T-helper 2 cell treated with Interferon-gamma antibody and Interleukin-4, amounts not matched to agents 100 ng/mL and 5 ng/mL, for 36 hours (primary cell): ENCODE data around the gene KRT6B. TPM values are rescaled to one million over a fixed set of nuclear protein-coding genes. Genes with fewer than 3 reads are reported as not detected.
"Not testable (repeated sequence)": the region's sequence is repeated elsewhere in the genome, so short reads cannot be mapped to it uniquely, and the experiment has no call there.

Experiments used
- intact Hi-C: fragments of 100-400 bp; cut with micrococcal nuclease; formaldehyde crosslinking; loops from one replicate; pipeline ENCODE4 v1.15.1; 2023
- total RNA-seq: library from RNA; stranded (reverse); gene quantifications from 2 replicates; pipeline ENCODE4 v1.2.3, GENCODE V29; 2022

KRT6B gene
- total RNA-seq, 1 donor from 2014 or later, result not detected

DNA sequence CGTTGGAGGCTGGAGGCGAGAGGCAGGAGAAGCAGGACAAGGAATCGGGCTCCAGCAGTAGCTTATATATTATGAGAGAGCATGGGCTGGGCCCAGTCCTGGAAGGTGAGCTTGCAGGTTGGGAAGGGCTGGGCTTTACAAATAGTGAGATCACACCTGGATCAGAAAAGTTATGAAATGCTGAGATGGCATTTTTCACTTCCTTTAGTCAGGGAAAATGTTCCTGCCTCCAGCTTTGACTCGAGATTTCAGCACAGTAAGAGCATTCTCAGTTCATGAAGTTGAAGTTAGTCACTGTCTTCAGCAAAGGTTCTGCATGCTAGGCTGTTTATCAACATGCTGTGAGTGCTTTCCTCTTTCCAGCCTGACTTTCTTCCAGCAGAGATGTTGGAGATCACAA lies 21.8 kb upstream of the KRT6B start, which contains the start of gene KRT6C:
Gene KRT6C, minus strand, starts transcription at position 38 of the 400 bp plus-strand sequence. CDS start 68 bp downstream, outside the sequence.
- intact Hi-C loops, result no loop called here

DNA sequence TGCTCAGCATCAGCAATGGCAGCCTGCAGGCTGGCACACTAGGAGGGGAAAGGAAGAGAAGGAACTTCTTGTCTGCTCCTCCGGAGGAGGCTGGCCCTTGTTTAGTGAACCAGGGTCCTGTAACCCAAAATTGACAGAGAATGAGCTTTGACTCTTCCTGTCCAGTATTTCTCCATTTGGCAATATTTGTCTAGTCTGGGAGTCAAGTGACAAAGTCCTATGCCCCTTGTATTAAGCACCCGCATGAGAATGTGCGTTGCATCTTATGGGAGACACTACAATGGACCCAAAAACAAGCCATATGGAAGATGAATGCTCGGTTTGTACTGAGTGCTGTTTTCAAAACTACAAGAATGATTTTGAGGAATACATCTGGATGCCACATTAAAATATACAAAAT lies 17.9 kb upstream of the KRT6B start:
- intact Hi-C loops, result no loop called here

DNA sequence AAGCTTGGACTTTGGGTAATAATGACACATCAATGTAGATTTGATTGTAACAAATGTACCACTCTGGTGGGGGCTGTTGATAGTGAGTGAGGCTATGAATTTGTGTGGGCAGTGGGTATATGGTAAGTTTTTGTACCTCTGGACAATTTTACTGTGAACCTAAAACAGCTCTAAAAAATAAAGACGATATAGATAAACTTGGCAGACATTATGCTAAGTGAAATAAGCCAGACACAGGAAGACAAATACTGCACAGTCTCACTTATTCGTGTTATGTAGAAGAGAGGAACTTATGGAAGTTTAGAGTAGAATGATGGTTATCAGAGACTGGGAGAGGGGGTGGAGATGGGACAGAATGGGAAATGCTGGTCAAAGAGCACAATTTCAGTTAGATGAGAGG lies 13.0 kb upstream of the KRT6B start:
- intact Hi-C loops, result no loop called here

DNA sequence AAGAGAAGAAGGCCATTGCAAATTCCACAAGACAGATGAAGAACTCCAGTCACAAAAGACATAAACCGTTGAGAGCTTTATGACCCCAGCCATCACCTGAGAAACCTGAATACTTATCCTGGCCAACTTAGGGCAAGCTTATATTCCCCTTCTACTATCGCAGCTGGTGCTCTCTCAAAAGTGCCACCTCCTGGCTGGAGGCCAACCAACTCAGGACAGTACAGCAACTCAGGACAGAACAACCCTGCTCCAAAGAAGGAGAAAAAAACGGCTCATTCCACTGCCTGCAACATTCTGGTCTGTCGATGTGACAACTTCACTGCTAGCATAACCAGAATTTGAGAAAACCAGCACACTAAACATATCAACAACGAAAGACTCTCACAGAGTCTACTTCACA lies 9.7 kb upstream of the KRT6B start:
- intact Hi-C loops, result no loop called here

DNA sequence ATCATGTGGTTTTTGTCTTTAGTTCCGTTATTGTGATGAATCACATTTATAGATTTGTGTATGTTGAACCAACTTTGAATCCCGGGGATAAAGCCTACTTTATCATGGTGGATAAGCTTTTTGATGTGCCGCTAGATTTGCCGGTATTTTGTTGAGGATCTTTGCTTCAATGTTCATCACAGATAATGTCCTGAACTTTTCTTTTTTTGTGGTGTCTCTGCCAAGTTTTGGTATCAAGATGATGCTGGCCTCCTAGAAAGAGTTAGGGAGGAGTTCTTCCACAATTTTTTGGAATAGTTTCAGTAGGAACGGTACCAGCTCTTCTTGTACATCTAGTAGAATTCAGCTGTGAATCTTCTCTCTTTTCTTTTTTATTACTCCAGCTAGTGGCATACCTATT lies 6.9 kb upstream of the KRT6B start:
- intact Hi-C loops, result no loop called here

DNA sequence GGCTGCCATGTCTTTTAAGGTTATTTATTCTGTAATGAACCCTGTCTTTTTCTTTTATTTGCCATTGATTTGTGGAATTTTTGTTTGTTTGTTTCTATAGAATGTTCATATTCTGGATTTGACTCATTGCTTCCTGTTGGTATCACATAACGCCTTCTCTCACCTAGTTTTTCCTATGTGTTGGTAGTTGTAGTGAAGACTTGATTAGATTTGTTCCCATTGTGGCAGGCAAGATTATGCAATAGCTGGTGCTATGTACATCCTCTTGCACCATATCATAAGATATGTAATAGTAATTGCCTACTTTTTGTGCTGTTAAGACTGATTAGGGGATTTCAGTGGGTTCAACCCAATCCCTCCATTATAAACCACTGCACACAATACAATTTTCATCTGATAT lies 3.9 kb upstream of the KRT6B start:
- intact Hi-C loops, result no loop called here

DNA sequence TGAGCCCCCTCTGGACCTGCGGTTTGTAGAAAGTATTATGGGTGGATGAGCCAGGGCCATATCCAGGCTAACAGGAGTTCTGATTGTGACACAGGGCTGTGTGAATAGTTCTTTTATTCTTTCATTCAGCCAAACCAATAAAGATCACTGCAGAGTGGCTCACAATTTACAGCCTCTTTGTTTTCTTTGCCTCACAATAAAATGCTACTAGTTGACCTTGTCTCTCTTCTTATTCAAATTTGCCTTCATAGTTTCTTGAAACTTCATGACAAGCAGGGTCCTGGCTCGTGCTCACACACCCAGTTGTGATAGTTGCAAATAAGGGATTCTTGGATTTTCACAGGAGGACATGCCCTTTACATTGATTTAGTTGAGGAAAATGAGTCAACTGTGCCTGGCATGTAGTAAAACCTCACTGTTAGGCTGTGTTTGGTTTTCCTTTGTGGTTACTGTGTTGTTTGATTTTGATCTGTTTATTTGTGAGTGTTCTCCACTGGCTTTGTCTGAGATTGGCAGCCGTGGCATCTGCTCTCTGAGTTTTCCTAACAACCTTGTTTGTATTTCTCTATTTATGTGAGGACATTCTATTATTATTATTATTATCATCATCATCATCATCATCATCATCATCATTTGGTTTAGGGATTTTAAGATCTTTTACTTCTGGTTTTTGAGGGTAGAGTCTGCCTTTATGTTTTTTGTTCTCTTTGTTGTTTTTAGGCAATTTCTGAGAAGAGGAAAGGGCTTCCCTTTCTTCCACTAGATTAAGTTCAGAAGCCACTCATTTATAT lies 2.7 kb upstream of the KRT6B start:
- intact Hi-C loops, result no loop called here

DNA sequence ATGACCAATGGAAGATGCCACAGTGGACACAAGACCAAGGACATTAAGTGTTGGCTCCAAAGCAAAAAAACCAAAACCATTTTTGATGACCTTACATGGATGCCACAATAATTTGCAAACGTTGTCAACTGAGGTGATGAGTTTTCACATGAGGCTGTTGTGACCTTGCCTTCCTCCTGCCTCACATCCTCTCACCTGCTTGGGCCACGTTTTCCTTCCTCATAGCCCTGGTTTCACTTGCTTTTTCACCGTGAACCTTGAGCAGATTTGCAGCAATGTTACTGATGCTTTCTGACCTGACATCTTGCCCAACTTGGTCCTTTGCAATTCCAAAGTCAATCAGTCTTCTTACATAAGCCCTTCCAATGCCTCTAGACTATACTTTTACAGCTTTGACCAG lies 3.7 kb downstream of the KRT6B start:
- intact Hi-C loops, result no loop called here

DNA sequence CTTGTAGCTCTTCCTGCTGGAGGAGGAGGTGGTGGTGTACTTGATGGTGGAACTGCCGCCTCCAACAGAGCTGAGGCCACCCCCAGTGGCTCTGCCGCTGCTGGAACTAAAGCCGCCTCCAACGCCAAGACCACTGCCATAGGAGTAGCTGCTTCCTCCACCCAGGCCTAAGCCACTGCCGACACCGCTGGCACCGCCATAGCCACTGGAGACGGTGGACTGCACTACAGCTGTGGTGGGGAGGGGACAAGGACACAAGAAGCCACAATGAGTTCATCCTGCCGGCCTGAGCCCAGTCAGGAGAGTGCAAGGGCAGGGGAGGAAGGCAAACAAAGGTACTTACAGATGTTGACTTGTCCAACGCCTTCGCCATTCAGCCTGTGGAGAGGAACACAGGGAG lies 4.8 kb downstream of the KRT6B start:
- intact Hi-C loops, result not testable (repeated sequence)

DNA sequence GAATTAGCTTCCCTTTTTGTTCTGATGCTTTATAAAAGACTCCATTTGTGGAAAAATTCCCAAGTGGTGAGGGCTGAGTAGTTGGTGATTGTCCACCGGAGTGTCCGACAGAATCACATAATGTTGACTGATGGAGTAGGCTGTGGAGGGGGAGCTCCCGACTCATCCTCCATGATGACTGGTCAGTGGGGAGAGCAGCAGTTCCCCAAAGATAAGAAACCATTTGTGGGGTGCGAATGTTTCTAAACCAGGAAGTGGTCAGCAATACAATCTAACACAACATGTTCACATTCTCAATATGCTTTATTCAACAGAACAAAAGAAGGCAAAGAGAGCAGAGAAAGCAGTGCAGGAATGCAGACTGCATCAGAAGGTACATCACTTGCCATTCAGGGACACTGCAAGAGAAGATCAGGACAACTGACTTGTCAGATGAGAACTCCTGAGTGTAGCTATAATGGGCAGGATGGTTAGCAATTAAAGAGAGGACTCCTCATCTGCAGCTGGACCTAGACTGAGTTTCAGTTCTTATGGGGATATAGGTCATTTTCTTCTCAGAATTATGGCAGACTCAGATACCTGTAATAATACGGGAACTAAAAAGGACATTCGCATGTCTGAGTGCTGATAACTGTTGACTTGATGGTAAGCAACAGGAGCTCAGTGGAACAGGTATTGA lies 5.4 kb downstream of the KRT6B start:
- intact Hi-C loops, result no loop called here

DNA sequence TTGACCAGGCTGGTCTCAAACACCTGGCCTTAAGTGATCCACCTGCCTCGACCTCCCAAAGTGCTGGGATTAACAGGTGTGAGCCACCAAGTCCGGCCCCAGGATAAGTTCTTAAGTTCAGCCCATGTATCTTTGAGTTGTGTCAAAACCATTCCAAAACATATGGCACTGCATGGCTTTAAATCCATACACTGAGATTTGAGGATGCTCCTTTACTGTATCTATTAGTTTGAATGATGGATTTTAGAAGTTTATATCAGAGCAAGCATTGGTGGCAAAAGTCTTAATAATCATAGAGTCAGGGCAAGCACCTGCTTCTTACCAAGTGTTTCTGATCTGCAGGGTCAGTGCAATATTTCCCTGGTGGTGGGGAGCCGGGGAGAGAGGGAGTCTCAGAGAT lies 6.1 kb downstream of the KRT6B start:
- intact Hi-C loops, result no loop called here

DNA sequence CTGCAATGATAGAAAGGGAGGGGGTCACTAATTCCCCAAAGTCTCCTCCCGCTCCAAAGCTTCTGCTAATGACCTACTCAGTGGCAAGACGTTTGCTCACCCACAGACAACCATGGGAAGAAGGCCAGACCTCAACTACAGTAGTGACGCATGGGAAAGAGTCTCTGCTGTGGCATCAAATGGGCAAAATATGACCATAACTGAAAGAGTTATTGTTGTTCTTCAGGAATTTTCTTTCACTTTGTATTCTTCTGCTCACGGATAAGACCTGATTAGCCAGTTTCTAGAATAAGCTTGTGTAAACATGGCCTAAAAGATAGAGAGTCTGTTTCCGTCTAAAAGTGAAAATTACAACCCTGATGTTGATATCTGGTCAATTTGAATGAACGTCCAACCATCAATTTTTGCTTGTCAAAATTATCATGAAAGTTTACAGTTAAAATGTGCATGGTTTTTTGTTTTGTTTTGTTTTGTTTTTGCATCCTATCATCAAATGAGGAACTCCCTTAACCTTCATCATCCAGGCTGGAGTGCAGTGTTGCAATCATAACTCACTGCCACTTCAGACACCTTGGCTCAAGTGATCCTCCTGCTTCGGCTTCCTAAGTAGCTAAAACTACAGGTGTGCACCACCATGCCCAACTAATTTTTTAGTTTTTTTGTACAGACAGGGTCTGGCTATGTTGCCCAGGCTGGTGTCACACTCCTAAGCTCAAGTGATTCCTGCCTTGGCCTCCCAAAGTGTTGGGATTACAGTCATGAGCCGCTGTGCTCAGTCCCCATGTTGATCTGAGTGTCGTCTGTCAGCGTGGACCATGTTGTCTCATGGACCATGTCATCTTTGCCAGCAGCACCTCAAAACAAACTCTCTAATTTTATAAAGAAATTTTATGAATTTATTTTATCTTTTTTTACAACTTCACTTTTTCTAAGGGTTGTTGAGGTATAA lies 7.0 kb downstream of the KRT6B start:
- intact Hi-C loops, result no loop called here

DNA sequence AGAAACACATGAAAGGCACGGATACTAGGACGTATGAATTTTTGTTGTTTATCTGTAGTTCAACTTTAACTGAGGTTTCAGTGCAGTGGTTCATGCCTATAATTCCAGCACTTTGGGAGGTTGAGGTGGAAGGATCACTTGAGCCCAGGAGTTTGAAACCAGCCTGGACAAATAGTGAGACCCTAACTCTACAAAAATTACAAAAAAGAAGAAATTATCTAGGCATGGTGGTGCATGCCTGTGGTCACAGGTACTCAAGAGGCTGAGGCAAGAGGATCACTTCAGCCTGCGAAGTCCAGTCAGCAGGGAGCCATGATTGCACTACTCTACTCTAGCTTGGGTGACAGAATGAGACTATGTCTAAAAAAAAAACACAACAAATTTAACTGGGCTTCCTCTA lies 8.0 kb downstream of the KRT6B start:
- intact Hi-C loops, result no loop called here

DNA sequence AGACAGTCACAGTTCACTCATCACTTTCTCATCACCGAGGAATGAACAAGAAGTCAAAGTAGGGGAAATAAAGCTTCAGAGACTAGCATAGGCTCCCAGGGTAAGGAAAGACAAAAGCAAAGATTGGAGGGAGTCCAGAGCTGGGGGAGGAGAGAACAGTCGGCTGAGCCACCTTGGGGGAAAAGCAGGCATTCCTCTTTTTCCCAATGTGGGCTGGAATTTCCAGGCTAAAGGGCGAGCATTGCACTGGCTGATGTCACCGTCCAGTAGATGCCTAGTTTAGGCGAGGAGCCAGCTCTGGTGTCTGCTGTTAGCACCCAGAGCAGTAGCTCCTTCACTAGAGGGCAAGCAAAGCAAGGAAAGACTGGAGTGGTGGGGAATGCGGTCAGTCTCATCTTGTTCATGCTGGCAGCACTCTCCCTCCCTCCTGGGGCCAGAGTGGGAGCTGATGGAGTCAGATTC lies 9.3 kb downstream of the KRT6B start:
- intact Hi-C loops, result no loop called here

DNA sequence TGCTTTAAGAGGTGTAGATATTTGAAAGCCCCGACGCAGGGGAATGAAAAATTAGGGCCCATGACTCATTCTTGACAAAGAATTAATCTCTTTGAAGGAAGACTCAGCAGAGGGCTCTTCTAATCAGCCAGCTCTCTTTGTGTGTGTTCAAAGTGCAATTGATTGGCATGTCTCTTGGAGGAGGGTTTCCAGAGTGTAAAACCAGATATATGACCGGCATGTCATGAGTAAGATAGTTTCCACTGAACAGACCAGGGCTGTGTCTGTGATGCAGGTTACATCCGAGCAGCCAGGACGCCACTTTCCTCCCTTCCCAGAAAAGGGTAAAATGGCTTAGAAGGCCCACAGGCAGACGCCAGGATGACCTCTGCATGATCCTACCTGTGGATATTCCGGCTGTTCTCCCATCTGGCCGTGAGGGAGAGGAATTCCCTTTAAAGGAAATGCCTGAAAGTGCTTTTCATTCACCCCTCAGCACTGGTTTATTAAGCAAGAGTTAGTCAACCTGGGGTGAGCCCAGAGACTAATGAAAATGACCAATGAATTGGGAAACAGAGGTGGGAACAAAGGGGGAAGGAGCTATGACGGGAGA lies 10.5 kb downstream of the KRT6B start:
- intact Hi-C loops, result no loop called here

DNA sequence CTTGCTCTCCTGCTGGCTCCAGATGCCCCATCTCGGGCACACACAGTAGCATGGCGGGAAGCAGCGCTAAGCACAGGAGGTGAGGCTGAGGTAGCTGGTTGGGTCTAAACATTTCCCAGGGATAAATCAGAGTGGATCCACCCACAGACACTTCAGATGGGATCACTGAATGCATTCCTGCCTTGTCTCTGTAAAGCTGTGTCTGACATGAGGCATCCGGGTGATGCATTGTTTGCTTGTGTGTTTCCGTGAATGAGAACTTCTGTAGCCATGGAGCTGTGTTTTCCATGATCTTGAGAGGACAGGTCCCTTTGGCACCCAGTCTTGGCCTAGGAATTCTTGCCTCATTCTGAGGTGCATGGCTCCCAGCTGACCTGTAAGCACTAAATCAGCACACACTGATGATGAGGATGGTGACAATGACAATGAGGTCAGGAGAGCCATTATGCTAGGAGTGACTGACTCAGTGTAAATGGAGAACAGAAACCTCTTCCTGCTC lies 11.1 kb downstream of the KRT6B start:
- intact Hi-C loops, result no loop called here

DNA sequence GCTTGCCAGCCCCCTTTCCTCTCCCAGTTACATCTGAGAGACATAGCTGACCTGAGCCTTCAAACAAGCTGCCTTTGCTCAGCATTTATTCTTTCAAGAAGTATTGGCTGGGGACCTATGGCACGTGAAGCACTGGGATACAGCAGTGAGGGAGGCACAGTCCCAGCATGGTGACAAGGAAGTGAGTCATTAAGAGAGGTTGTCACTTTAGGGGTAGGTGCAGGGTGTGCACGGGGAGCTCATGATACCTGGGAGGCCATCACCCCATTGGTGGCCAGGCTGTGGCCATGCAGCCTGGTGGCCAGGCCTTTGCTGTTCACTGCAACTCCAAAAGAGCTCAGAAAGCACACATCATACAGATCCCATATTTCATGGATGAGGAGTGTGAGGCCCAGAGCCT lies 12.1 kb downstream of the KRT6B start:
- intact Hi-C loops, result no loop called here

DNA sequence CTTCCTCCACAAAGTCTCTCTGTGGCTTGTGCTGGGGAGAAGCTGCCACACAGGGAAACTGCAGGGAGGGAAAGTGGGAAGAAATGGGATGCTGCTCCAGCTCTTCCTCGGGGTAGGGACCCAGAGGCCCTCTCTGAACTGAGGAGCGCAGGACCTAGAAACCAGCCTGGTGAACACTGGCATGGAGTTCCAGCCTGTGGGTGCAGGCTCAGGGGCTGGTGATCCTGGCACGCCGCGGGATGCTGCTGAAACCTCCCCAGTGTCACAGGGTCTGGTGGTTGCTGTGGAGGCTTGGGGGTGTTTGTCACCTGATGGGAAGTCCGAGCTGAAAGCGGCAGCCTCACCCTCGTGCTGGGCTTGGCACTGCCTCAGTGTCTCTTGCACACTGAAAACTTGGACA lies 12.5 kb downstream of the KRT6B start:
- intact Hi-C loops, result no loop called here

DNA sequence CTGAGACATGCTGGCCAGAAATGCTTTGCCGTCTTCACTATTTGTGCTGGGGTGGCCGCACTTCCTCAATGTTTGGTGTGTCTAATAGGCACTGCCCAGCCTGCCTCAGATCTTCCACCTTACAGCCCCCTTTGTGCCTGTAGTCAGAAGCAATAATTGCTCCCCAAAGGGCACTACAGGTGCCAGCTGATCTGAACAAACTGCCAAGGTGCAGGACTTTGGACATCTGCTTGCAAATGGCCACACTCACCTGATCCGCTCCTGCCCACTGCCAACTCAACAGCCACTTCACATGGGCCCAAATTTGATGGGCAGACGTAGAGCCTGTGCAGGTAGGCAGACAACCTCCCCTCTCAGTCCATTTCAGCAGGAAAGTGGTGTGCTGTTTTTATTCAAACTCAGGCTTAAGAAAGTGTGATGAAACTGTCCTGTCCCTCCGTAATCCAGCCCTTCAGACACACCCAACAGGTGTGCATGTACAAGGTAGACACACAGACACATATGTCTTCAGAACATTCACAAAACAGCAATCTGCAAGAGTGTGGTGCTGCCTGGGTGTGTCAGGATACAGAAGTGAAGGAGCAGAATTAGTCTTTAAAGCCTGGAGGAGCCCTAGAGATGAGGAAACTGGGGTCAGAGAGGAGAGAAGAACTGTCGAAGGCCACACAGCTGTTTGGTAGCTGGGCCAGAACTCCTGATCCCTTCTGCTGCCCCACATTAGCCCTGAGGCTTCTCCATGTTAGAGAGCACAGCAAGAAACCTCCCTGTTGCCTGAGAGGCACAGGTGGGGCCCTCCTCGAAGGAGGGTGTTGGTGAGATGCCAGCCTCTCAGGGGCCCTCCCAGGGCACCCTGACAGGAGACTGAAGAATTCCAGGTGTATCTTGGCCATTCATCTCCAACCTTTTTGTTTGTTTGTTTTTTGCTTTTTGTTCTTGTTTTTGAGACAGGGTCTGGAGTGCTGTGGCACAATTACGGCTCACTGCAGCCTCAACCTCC lies 13.3 kb downstream of the KRT6B start:
- intact Hi-C loops, result no loop called here

DNA sequence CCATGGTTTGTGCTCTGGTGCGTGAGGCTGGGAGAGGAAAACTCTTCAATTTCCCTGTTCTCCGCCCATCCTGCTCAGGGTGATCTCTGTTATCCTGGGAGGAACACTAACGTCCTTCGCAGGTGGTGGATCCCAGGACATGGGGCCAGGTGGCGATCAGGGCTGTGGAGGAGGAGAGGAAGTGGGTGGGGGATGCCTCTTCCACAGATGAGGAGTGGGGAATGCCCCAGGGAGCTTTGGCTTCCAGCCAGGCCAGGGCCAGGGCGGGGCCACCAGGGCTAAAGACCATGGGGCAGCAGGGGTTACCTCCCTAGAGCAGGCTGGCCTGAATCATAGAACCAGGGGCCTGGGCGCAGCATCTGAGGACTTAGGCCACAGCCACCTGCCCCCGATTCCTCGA lies 14.4 kb downstream of the KRT6B start:
- intact Hi-C loops, result no loop called here
